SW480 (cell line): ENCODE measurements around the gene WRAP53.

ENCODE experiments used
- DNase-seq: peaks from one replicate; pipeline ENCODE4 v3.0.0-alpha.2; 2016; ENCODE audit warnings: low spot score

The WRAP53 gene

DNA sequence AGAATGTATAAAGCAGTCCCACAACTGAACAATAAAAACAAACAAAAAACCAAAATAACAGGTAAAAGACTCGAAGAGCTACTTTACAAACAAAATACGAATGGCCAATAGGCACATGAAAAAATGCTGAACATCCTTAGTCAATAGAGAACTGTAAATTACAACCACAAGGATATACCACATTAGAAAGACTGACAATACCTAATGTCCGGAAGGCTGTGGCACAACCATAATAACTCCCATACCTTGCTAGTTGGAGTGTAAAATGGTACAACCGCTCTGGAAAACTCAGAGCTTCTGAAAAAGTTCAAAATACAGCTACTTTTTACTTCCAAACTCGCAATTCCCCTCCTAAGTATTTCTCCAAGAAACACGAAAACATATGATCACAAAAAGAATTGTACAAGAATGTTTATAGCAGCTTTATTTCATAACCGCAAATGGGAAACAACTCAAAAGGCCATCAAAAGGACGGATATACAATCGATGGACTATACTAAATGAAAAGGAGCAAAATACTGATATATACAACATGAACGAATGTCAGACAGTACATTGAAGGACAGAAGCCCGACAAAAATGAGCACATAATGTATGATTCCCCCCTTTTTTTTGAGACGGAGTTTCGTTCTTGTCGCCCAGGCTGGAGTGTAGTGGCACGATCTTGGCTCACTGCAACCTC lies 3.3 kb upstream of the WRAP53 start:
- DNase-seq, result peak; percentile 60

DNA sequence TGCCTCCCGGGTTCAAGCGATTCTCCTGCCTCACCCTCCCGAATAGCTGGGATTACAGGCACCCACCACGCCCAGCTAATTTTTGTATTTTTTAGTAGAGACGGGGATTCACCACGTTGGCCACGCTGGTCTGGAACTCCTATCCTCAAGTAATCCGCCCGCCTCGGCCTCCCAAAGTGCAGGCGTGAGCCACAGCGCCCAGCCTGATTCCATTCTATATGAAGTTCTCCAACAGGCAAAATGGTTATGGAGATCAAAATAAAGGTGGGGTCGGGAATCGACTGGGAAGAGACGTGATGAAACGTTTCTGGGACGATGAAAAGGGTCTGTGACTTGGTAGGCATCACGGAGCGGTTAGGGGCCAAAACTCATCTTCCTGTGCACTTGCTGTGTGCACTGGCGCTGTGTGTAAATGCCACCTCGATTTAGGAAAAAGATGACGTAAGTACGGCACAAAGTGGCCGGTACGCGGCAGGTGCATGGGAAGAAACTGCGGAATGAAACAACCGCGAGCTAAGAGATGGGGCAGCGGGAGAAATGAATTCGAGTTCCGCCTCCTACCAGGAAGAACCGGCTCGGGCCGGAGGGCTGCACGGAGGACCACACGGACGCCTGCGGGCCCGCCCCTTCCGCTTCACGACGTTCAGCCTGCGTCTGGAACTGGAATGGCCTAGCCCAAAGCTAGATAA lies 2.6 kb upstream of the WRAP53 start:
- DNase-seq, result peak; percentile 95

DNA sequence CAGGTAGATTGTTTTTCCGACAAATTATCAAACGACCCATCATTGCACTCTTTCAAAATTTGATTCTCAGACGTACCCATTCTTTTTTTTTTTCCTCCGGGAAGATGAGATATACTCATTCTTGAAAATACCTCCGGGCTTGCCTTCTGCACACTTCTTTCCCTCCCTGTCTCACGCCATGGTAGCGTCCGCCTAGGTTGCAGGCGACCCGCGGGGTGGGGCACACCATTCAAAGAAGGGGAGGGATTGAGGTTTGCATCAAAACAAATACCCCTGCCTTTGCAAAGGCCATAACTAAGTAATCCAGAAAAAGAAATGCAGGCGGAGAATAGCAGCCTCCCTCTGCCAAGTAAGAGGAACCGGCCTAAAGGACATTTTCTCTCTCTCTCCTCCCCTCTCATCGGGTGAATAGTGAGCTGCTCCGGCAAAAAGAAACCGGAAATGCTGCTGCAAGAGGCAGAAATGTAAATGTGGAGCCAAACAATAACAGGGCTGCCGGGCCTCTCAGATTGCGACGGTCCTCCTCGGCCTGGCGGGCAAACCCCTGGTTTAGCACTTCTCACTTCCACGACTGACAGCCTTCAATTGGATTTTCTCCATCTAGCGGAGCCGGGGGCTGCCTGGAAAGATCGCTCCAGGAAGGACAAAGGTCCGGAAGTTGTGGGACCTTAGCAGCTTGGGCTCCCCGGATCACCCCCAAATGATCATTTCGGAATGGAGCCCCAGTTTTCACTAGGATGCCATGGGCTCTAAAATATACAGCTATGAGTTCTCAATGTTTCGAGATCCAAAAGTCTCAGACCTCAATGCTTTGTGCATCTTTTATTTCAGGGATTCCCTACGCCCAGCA lies 1.8 kb upstream of the WRAP53 start:
- peak; percentile 85 for DNase-seq

DNA sequence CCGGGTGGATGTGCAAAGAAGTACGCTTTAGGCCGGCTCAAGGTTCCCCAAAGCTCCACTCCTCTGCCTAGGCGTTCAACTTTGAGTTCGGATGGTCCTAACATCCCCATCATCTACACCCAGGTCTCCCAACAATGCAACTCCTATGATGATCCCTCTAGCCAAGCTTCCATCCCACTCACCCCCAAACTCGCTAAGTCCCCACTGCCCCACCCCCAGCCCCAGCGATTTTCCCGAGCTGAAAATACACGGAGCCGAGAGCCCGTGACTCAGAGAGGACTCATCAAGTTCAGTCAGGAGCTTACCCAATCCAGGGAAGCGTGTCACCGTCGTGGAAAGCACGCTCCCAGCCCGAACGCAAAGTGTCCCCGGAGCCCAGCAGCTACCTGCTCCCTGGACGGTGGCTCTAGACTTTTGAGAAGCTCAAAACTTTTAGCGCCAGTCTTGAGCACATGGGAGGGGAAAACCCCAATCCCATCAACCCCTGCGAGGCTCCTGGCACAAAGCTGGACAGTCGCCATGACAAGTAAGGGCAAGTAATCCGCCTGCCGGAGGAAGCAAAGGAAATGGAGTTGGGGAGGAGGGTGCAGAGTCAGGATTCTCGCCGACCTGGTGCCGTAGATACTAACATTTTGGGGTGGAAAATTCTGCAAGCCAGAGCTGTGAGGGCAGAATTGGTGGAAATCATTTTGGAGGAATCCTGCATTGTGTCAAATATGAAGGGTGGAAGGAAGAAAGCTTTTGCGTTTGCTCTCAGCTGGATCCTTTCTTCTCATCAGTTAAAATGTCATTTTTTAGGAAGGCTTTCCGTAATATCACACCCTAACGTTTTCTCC lies 987 bp upstream of the WRAP53 start, which contains the start of gene TP53:
Gene TP53, minus strand, starts transcription at position 419 of the 836 bp plus-strand sequence. CDS start 10,896 bp downstream, outside the sequence.
- peak; percentile 93 for DNase-seq

DNA sequence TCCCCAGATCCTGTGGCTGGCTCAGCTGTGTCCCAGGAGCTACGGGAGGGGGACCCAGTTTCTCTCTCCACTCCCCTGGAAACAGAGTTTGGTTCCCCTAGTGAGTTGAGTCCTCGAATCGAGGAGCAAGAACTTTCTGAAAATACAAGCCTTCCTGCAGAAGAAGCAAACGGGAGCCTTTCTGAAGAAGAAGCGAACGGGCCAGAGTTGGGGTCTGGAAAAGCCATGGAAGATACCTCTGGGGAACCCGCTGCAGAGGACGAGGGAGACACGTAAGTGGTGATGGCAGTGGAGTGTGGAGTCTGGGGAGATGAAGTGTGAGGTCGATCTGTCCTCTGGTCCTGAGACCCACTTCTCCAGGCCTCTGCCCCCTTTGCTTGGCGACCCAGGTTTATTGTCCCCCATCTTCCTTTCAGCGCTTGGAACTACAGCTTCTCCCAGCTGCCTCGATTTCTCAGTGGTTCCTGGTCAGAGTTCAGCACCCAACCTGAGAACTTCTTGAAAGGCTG lies 585 bp downstream of the WRAP53 start:
- no peak for DNase-seq

DNA sequence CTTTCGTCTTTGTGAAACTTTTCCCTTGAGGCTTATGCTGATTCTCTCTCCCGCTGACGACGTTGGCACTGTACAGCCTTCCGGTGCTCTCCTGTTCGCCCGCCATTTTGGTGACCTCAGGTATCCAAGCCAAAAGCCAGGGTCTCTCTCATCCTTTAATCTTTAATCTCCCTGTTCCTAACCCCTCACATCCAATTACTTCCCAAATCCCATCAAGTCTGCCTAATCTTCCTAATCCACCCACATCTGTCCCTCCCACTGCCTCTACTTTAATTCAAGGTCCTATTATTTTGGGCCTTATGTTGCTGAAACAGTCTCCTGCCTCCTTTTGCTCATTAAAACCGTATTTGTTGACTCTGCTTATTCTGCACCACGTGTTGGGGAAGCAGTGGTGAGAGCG lies 7.3 kb downstream of the WRAP53 start:
- no peak for DNase-seq

DNA sequence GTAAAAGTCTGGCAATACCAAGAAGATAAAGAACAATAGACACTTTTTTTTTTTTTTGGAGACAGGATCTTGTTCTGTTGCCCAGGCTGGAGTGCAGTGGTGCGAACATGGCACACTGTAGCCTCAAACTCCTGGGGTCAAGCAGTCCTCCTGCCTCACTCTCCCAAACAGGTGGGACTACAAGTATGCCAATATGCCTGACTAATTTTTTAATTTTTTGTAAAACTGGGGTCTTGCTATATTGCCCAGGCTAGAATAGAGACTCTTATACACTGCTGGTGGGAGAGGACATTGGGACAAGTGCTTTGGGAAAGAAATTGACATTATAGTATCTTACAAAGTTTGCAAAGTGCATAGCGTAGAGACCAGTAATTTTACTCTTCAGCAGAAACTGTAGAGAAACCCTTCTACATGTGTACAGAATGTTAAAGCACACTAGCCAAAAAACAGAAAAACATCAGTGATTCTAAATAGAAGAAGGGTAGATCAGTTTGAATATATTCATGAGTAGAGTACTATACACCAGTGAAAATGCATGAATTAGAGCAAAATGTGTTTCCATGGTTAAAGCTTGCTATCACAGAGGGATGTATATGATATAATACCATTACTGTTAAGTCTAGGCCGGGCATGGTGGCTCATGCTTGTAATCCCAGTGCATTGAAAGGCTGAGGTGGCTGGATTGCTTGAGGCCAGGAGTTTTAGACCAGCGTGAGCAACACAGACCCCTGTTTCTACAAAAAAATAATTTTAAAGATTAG lies 9.7 kb downstream of the WRAP53 start:
- no peak for DNase-seq

DNA sequence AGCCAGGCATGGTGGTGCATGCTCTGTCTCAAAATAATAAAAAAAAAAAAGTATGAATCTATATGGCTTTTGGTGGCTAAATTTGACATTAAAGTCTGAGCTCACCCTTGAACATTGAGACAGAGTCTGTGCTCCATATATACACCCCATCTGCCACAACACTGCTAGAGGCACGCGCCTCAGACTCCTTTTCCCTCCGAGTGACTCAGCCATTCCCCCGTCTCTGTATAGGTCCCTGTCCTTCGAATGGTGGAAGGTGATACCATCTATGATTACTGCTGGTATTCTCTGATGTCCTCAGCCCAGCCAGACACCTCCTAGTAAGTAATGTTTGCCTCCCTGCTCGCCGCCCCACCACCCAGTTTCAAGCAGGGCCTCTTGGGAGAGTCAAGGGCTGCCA lies 12.2 kb downstream of the WRAP53 start:
- DNase-seq, result no peak

DNA sequence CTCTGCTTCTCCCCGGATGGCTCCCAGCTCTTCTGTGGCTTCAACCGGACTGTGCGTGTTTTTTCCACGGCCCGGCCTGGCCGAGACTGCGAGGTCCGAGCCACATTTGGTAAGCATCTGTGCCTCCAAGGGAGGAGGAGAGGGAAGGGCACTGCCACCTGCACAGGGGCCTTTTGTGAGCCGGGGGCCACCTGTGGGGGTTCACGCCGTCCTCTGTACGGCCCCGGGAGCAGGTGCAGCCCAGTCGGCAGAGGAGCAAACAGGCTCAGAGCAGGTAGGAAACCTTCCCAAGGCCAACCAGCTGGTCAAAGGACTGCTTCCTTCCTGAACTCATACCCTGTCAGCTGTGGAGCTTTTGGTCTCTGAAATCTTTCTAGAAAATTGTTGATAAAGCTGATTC lies 13.4 kb downstream of the WRAP53 start:
- no peak for DNase-seq

DNA sequence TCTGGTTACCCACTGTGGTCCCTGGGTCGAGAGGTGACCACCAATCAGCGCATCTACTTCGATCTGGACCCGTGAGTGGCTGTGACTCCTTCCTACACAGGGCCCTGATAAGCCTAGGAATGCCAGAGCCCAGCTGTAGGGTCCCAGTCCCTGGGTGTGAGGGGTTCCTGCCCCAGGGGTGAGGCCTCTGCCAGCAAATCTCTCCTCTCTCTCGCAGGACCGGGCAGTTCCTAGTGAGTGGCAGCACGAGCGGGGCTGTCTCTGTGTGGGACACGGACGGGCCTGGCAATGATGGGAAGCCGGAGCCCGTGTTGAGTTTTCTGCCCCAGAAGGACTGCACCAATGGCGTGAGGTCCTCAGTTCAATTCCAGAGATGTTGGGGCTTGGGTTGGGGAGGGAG lies 14.5 kb downstream of the WRAP53 start:
- no peak for DNase-seq

DNA sequence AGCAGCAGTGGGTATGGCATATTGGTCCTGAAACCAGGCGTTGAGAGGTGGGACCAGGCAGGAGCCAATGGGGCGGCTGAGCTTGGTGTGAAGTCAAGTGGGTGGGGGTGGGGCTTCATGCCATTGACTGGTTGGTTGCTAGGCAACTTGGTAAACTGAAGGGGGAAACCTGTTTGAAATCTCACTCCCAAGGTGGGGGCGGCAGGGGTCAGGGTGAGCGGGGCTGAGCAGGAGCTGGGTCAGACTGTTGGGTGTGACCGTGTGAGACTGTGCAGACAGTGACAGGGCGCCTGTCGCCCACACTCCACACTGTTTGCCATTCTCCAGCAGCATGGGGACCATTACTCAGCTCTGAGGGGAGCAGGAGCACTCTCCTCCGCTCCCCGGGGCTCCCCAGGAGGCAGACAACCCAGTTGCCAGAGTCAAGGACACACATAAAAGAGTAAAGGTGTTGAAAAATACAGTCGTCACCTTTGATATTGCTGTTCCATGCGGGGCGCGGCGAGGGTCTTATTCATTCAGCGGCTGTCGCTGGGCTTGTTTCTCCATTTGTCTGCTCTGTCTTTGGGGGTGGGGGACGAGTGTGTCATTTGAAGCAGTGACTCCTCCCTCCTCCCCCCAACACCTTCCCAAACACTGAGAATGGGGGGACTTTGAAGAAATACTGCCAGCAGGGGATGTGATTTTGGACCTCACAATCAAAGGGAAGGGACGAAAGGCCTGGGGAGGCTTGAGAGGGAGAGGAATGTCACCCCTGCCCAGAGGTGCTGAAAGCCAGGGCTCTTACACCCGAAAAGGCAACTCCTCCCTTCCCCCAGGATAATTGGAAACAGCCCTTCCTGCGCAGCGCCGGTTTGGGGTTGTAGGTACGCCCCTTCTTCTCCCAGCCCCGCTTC lies 15.6 kb downstream of the WRAP53 start:
- peak; percentile 55 for DNase-seq

DNA sequence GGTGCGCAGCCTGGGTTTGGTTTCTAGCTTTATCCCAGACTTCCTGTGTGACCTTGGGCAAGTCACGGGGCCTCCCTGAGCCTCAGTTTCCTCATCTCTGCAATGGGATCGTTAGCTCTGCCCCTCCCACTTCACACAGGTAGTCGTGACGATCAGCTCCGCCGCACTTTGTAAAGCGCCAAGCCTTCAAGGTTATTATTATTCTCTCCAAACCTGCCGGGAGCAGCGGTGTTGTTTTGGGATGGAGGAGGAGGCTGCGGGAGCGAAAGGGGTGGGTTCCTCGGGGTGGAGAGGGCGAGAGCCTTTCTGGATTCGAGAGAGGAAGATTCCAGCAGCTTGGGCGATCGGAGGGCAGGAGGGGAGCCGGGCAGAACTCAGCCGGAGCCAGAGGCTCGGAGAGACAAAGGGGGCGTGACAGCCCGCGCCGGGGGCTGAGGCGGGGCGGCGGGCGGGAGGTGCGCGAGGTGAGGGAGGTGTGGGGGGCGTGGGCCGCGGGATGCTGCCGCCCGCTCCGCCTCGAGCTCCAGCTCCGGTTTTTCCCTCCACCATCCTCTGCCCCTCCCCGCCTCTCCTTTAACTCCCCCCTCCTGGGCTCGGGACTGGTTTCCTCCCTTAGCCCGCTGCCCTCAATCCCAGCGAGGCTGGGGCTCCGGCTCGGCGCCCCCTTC lies 16.5 kb downstream of the WRAP53 start, which contains the start of gene EFNB3:
Gene EFNB3, plus strand, starts transcription at position 602 of the 668 bp plus-strand sequence. CDS start 397 bp downstream, outside the sequence.
- peak; percentile 58 for DNase-seq

DNA sequence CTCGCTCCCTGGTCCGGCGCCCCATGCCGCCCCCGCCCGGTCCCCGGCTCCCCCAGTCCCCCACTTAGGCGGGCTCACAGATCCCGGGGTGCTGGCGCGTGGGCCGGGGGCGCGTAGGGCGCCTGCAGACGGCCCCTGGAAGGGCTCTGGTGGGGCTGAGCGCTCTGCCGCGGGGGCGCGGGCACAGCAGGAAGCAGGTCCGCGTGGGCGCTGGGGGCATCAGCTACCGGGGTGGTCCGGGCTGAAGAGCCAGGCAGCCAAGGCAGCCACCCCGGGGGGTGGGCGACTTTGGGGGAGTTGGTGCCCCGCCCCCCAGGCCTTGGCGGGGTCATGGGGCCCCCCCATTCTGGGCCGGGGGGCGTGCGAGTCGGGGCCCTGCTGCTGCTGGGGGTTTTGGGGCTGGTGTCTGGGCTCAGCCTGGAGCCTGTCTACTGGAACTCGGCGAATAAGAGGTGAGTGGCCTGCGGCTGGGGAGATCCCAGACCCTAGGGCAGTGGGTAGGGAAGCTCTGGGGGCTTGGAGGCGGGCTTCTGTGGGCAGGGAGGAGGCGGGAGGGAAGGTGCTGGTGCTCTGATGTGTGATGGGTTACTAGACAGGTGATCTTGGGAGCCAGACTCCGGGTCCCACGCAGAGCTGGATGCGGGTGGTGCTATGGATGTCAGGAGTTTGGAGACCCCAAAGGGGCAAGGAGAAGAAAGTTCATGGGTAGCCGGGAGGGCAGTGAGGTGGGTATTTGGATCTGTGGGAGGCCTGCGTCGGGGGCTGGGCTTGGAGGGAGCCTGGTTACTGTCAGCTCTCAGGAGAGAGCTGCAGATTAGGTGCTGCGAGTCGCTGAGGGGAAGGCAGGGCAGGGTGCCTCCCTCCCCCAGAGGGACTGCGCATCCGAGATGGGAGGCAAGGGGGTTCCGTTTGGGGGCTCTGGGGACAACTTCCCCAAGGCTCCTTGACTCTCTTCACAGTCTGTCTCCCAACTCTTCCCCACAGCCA lies 17.3 kb downstream of the WRAP53 start:
- no peak for DNase-seq

DNA sequence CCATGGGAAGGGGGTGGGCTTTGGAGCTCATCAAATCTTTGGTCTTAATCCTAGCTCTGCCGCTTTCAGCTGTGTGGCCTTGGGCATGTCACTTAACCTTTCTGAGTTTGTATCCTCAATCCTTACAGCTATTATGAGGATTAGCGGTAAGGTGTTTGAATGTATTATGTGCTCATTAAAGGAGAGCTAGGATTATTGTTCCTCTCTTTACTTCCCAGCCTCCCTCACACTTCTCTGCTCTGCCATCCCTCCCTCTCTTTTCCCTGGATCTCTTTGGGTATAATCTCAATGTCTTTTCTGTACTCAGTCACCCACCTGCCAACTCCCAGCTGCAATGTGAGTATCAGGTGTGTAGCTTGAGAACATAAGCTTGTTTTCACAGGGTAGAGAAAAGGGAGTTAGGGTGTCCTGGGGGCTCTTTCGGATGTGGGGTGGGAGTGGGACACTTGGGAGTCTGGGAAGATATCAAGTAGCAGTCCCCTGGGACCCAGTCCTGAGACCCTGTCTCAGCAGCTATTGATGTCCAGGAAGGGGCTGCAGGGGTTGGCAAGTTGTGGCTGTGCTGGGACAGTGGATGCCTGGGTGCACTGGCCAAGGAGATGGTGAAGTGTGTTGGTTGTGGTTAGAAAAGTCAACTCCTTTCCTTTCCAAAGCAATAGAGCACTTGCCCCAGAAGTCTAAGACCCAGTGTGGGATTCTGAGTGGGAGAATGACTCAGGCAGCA lies 18.5 kb downstream of the WRAP53 start:
- DNase-seq, result no peak

DNA sequence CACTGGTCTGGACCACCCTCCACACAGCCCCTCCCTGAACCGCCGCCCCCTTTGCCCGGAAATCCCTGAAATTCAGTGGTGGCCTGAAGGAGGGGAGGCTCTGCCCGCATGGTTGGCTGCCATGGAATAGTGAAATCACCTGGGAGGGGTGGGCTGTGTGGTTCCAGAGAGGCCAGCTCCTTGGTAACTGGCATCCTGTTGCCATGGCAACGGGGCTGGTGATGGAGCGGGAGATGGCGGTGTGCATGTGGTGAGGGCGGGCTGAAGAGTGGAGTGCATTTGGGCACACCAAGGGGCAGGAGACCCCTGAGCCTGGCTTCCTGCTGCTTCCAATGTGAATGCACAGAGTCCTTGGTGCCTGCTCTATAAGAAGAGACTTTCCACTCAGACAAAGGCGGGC lies 19.2 kb downstream of the WRAP53 start:
- DNase-seq, result no peak

DNA sequence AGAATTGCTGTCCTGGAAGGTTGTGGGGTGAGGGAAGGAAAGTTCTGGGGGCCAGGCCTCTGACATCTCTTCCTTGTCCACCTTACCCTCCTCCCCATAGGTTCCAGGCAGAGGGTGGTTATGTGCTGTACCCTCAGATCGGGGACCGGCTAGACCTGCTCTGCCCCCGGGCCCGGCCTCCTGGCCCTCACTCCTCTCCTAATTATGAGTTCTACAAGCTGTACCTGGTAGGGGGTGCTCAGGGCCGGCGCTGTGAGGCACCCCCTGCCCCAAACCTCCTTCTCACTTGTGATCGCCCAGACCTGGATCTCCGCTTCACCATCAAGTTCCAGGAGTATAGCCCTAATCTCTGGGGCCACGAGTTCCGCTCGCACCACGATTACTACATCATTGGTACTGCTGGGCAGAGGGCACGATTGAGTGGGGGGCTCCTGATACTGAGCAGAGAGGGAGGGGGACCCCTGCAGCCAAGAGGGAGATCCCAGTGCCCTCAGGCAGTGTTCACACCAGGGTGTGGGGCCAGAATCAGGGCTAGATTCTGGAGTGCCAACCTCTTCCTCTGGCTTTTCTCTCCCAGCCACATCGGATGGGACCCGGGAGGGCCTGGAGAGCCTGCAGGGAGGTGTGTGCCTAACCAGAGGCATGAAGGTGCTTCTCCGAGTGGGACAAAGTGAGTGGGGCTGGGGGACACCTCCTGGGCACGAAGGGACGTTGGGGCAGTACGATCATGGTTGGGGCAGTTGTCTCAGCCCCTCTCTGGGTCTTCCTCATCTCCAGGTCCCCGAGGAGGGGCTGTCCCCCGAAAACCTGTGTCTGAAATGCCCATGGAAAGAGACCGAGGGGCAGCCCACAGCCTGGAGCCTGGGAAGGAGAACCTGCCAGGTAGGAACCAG lies 19.8 kb downstream of the WRAP53 start:
- no peak for DNase-seq
